ENCODE results near the gene MFSD11.
A peak's percentile ranks its signal among the peaks of the same experiment; 100 is the strongest.
"Not testable (repeated sequence)": the region's sequence is repeated elsewhere in the genome, so short reads cannot be mapped to it uniquely, and the experiment has no call there.

Gene MFSD11
- total RNA-seq: 16.6 to 39.7 reads per million in 2 experiments

- DNase-seq (ENCODE audit: low read depth): peak; percentile 85
Observed at GRCh38 chr17:76737676-76738467, at the start of gene MFSD11. Gene MFSD11 (plus strand): TSS chr17:76738119. CDS start chr17:76738353, 234 bp downstream.

GRCh38 chr17:76688165-76688622 lies 49.7 kb upstream of the MFSD11 start:
- no peak for DNase-seq (ENCODE audit: low read depth)

DNA sequence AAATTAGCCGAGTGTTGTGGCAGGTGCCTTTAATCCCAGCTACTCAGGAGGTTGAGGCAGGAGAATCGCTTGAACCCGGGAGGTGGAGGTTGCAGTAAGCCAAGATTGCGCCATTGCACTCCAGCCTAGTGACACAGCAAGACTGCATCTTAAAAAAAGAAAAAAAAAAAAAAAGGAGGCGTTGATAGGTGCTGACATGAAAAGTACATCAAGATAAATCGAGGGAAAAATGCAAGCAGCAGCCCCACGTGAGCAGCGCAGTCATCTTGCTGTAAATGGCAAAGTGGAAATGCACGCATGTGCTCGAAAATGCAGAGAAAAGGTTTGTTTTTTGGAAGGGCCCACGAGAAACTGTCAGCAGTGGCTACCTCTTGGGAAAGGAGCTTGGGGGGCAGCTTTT lies 48.1 kb upstream of the MFSD11 start:
- DNase-seq (ENCODE audit: low read depth): no peak

DNA sequence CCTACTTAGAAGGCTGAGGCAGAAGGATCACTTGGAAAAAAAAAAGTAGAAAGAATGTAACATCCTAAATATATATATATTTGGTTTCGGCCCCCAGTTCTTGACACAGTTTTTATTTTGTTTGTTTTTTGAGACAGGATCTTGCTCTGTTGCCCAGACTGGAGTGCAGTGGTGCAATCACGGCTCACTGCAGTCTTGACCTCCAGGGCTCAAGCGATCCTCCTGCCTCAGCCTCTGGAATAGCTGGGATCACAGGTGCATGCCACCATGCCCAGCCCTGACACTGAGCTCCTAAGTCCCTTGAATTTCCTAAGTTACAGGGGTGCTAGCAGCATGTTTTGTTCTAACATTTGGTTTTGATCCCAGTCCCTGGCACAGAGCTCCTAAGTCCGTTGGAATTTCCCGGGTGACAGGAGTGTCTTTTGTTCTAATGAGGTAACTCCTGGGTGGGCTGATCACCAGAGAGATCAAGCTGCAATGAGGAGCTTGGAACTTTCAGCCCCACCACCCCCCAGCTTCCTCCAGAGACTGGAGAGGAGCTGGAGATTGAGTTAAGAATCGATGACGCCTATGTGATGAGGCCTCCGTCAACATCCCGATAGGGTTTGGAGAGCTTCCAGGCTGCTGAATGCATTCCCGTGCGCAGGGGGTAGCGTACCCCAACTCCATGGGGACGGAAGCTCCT lies 47.2 kb upstream of the MFSD11 start:
- no peak for DNase-seq (ENCODE audit: low read depth)

DNA sequence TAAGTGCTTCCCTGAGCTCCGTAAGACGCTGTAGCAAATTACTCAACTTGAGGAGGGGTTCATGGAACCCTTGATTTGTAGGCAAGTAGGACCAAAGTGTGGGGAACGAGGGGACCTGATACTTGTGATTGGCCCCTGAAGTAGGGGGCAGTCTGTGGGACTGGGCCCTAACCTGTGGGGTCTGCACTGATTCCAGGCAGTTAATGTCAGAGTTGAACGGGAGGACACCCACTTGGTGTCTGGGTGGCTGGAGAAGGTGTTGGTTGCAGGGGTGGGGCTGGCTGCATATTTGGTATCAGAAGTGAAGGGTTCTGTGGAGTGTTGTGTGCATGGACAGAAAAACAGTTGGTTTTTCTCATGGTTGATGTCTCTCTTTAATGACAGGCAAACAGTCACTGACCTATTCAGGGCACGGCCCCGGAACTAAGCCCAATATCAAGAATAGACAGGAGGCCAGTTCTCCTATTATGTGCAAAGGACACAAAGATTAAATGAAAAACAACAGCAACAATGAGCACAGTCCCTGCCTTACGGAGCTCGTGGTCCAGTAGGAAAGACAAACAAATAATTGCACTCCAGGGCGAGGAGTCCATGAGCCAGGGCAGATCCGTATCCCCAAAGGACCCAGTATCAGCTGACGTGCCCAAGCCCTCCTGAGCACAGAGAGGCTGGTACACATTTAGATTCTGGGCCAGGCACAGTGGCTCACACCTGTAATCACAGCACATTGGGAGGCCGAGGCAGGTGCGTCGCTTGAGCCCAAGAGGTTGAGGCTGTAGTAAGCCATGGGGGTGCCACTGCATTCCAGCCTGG lies 46.3 kb upstream of the MFSD11 start:
- no peak for DNase-seq (ENCODE audit: low read depth)

DNA sequence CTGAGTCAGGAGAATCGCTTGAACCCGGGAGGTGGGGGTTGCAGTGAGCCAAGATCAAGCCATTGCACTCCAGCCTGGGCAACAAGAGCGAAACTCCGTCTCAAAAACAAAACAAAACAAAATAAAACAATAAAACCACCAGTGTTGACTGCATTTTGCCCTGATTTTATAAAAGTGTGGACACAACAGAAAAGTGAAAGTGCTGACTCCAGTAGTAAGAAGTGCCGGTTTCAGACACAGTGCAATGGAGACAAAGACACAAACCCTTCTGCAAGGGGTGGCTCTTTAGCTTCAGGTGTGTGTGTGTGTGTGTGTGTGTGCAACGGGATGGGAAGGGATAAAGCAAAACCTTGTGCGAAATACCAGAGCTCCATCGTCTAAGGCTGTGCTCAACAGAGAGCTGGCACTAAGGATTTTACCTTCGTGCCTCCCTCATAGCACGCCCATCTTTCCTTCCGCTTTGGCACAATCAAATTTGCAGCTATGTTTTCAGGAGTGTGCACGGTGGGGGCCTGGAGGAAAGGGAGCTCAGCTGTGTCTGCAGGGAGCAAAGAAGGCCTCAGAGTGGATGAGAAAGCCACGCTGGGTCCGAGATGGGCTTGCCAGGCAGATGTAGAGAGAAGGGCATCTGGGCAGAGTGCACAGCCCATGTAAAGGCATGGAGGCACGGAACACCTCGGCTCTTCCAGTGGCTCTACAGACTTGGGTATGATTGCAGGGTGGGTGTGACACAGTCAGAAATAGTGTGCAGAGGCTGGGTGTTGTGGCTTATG lies 42.7 kb upstream of the MFSD11 start:
- no peak for DNase-seq (ENCODE audit: low read depth)

- DNase-seq (ENCODE audit: low read depth): no peak
Observed at GRCh38 chr17:76696763-76697701, 40.9 kb upstream of the MFSD11 start.

DNA sequence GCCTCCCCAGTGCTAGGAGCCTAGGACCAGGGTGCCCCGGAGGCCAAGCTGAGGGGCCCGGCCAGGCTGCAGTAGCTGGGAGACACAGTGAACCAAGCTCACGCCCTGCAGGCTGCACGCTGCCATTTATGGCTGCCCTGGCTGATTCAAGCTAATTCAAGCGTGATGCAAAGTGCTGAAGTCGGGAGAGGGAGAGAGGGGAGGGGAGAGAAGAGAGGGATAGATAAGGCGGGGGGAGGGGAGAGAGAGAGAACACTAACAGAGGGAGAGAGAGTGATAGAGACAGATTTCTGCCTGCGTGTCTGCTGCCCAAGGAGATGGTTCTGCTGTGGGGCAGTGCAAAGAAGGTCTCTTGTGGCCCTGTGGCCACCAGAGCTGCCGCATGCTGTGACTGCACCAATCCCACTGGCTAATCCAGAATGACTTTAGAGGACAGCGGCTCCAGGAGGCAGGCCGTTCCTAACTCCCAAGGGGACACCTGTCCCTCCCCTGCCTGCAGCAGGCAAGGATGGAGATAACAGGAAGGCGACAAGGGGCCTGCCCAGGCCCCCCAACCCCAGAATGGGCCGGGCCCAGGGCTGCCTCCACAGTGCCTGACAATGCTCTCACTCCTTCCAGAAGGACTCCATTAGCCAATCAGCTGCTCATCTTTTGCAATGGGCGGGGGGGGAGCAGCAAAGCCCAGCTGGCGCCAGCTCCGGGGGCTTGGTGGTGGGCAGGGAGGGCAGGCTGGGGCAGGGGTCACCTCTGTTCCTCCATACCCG lies 40.0 kb upstream of the MFSD11 start:
- DNase-seq (ENCODE audit: low read depth): no peak

GRCh38 chr17:76698466-76698977 lies 39.4 kb upstream of the MFSD11 start:
- not testable (repeated sequence) for DNase-seq (ENCODE audit: low read depth)

- no peak for DNase-seq (ENCODE audit: low read depth)
Observed at GRCh38 chr17:76700270-76700616, 37.7 kb upstream of the MFSD11 start.

DNA sequence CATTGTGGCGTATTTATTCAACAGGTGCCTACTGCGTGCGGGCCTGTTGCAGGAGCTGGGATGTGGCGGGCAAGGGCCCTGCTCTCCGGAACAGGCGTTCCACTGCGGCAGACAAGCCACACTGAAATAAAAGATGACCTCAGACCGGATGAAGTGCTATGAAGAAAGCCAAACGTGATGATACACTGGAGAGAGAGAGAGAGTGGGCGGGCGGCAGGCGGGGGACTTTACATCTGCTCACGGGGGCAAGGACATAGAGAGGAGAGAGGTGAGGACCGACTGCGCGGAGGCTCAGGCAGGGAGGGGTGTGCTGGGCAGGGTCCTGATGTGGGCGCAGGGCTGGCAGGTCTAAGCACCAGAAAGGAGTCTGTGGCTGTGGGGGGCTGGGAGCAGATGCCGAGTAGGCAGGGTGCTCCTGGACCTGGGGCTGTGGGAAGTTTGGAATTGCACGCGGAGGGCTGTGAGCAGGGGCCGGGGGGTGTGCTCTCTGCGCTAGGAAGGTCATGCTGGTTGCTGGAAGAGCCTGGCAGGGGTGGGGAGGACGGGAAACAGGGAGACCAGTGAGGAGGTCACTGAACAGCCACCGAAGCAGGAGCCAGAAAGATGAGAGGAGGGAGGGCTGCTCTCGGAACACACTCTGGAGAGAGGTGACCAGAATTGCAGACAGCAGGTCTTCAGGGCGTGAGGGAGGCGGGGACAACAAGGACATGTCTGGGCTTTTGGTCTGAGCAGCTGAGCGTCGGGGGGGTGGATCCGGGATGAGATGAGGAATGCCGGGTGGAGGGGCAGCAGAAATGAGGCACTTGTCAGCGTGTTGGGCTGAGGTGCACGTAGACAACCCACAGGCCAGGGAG lies 37.1 kb upstream of the MFSD11 start:
- no peak for DNase-seq (ENCODE audit: low read depth)

GRCh38 chr17:76701471-76701967 lies 36.4 kb upstream of the MFSD11 start:
- DNase-seq (ENCODE audit: low read depth): no peak

DNA sequence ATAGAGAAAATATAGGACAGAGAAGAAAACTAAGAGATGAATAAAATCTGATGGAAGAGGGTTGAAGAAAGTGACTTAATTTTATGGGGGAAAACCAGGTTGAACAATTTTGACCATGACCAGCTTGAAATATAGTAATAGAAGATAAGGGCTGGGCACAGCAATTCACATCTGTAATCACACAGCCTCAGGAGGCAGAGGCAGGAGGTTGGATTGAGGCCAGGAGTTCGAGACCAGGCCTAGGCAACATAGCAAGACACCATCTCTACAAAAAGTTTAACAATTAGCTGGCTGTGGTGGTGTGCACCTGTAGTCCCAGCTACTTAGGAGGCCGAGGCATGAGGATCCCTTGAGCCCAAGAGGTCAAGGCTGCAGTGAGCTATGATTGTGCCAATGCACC lies 35.8 kb upstream of the MFSD11 start:
- no peak for DNase-seq (ENCODE audit: low read depth)

DNA sequence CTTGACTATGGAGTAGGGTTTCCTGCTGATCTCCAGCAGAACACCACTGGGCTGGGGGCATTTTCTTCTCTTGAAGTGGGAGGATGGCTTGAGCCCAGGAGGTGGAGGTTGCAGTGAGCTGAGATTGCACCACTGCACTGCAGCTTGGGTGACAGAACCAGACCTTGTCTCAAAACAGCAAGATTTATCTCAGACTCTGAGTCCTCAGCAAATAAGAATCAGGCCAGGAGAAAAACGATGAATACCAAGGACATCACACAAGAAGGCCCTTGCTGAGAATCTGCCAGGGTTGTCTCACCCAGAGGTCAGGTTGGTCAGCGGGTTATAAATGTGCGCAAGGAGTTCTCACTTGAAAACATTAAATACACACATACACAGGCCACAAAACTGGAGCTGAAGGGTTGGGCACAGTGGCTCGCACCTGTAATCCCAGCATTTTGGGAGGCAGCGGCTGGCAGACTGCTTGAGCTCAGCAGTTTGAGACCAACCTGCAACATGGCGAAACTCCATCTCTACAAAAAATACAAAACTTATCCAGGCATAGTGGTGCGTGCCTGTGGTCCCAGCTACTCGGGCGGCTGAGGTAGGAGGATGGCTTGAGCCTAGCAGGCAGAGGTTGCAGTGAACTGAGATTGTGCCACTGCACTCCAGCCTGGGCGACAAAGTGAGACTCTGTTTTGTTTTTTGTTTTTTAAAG lies 34.8 kb upstream of the MFSD11 start:
- no peak for DNase-seq (ENCODE audit: low read depth)

DNA sequence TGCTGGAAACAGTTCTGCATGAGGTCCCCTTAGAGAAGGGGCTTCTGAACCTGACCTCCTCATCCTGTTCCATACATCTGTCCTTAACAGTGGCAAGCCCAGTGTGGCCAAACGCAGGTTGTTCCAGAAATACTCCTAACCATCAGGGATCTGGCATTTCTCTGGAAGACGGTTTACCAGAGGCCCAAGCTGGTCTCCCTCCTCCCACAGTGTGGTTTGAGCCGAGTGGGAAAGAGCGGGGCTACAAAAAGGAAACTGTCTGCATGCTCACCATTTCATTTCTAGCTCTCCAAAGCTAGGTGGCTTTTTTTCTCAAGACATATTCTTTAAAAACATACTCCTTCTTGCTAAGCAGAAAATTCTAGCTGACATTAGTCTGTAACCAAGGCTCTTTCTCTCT lies 33.1 kb upstream of the MFSD11 start:
- DNase-seq (ENCODE audit: low read depth): no peak

- DNase-seq (ENCODE audit: low read depth): no peak
Observed at GRCh38 chr17:76706817-76707216, 31.1 kb upstream of the MFSD11 start.

DNA sequence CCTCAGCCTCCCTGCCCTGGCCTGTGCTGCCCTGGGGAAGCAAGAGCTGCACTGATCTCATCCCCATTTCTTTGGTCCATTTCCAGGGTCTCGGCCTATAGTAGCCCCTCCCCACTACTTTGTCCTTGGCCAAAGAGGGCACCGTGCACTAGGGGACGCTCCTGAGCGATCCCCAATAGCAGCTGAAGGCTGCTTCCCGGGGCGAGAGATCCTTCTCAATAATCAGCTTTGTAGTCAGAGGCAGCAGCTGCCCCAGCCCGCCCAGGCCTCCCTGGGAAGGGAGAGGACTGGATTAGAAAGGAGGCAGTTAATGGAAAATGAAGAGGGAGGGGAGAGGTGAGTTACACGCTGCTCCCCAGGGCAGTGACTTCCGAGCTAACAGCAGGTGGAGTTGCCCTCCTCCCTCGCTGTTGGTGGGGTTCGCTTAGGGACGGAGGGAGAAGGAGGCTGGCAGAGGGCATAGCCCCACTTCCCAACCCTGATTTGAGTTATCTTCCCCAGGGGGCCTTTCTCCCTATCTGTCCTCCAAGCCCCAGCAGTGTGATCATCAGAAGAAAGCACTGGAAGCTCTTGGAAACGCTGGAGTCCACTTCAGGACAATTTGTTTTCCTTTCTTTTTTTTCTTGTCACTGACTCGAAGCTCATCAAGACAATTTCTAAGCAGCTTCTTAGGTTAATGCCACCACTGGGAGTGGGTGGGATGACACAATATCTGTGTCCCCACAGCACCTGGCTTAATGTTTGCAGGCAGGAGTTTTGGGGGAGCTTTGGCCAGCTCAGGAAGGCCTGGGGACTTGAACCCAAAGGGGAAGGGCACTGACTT lies 29.7 kb upstream of the MFSD11 start:
- no peak for DNase-seq (ENCODE audit: low read depth)
